WI38 (cell line): ENCODE data around the gene HDAC4.

ENCODE experiments used
- H3K4me3 ChIP-seq: 2 replicates; pipeline ENCODE4 v1.5.1; 2011; ENCODE audit warnings: low read depth, mild to moderate bottlenecking, control low read depth, low read length
- TF ChIP-seq, protein P1 (sequence below): IDR thresholded peaks from 2 replicates; pipeline ENCODE4 v1.5.1; 2012; ENCODE audit warnings: low read depth, mild to moderate bottlenecking, control low read depth, low read length

Gene HDAC4

DNA sequence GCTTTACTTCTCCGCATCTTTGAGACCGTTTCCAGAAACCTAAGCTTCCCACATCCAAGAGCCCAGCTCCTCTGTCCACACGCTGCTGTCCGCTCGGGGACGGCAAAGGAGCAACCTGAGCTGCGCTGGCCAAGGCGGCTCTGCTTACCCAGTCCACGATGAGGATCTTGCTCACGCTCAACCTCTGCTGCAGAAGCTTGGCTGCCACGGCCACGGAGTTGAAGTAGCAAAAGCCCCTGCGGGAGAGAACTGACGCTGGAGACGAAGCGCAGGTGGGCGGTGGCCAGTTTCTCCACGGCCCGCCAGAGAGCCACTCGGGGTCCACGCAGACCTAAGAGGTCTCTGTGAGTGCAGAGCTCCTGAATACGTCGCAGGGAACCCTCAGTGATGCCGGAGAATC is 316.8 kb downstream of the HDAC4 start:
- no peak overlapping the region for H3K4me3 ChIP-seq
- TF ChIP-seq, protein P1, sequence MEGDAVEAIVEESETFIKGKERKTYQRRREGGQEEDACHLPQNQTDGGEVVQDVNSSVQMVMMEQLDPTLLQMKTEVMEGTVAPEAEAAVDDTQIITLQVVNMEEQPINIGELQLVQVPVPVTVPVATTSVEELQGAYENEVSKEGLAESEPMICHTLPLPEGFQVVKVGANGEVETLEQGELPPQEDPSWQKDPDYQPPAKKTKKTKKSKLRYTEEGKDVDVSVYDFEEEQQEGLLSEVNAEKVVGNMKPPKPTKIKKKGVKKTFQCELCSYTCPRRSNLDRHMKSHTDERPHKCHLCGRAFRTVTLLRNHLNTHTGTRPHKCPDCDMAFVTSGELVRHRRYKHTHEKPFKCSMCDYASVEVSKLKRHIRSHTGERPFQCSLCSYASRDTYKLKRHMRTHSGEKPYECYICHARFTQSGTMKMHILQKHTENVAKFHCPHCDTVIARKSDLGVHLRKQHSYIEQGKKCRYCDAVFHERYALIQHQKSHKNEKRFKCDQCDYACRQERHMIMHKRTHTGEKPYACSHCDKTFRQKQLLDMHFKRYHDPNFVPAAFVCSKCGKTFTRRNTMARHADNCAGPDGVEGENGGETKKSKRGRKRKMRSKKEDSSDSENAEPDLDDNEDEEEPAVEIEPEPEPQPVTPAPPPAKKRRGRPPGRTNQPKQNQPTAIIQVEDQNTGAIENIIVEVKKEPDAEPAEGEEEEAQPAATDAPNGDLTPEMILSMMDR: no peak

DNA sequence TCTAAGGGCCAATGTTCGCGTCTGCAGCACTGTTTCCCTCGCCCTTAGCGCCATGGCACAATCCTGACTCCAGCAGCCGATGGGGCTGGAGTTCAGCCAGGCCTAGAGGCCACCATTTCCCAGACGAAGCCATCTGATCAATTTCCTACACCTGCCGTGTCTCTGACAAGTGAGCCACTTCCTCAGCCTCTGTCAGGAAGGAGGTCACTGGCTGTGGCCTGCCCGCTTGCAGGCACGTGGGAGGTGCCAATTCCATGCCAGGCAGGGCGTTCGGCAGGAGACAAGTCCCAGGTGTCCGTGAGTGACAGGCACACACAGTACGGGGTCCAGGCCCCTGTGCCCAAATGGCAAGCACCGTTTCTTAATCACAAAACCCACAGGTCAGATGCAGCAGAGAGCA is 318.4 kb downstream of the HDAC4 start:
- TF ChIP-seq, protein P1: no peak
- H3K4me3 ChIP-seq: no peak overlapping the region

DNA sequence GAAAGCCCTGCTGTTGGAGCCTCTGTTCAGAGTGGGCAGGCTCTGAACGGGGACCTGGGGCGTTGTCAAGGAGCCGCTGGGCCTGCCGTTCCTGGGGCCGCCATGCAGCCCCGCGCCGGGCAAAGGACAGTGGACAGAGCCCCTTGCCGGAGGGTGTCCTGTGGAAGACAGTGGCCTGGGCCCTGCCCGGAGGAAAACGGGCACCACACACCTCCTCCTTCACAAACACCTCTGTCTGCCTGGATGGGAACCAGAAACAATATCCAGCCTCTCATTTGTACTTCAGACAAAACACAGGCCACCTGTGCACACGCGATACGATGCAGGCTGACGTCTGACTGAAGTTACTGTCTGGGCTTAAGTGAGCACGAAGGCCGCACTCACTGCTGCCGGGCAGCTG is 319.2 kb downstream of the HDAC4 start:
- H3K4me3 ChIP-seq: no peak overlapping the region
- TF ChIP-seq, protein P1: no peak

DNA sequence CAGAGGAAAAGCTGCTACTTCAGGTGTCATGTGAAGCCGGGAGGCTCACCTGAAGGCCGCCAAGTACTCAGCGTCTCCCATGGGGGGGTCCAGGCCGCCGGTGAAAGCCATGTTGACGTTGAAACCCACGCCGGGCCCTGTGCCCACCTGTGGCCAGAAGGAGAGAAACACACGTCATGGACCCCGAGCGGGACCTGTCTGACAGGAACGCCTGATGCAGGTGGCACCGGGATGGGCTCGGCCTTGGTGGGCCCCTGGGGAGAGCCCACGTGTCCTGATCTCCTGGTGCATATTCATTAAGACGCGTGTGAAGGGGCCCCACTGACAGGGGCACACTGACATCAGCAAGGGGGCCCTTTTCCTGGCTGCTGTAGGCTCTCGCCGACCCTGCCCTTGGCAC is 319.8 kb downstream of the HDAC4 start:
- H3K4me3 ChIP-seq: no peak overlapping the region
- TF ChIP-seq, protein P1: no peak

DNA sequence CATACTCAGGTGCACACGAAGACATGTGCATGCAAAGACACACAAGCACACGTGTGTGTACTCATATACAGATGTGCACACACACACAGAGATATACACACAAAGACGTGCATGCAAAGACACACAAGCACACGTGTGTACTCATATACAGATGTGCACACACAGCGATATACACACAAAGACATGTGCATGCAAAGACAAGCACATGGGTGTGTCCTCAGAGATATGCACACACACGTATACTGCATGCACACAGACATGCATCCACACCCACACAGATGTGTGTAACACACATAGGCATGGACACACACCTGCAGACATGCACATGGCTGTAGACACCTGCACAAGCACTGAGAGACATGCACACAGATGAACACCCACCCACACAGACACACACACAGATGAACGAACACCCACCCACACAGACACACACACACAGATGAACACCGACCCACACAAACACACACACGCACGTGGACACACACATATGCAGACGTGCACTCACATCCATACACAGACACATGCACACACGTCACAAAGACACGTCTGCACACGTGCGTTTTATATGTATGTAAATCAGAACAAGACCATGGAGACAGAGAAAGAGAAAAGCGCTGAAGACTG is 321.0 kb downstream of the HDAC4 start:
- TF ChIP-seq, protein P1: no peak
- no peak overlapping the region for H3K4me3 ChIP-seq

DNA sequence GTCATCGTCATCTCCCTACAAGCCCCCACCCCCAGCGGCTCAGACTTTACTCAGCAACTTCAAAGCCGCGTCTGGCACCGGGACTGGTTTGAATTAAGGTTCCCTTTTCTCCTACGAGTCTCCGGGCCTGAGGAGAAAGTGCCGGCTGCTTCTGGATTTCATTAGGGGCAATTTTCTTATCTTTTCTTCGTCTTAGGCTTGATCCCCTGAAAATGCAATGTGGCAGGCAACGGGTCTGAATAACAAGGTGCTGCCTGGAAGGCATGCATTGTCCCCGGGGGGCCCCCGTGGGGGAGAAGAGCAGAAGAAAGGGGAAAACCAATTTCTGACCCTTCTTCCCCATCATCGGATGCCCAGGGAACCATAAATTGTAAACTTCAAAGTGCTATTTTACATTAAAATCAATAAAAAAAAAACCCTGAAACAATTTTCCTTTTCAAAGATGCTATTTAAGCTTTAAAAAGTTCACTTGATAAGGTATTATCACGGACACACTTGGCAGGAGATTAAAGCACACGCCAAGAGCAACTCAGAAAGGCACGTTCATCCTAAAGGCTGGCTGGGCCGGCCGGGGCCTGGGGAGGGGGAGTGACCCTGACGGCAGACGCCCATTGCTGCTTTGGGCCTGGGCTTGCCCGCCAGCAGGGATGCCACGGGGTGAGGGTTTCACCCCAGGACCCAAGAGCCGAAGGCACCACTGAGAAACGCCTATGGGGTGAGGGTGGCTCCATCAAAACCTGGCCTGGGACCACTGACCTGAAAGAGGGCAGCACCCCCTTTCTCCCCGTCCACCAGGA is 322.5 kb downstream of the HDAC4 start:
- TF ChIP-seq, protein P1: no peak
- no peak overlapping the region for H3K4me3 ChIP-seq

DNA sequence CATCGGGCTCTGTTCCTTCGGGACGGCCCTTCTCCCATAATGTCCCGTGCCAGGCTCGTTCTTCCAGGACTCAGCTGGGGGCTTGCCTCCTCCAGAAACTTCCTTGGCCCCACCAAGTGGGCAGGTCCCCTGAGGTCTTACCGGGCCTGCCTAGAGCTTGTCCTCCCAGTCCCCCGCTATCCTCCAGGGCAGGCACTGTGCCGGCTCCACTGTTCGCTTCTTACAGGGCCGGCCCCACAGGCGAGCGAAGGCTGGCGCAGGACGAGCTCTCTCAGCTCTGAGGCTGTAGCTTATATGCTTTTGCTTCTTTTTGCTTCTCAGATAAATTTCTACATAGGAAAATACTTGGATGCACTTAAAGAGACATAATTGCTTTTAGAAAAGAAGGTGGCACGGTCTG is 323.6 kb downstream of the HDAC4 start:
- TF ChIP-seq, protein P1: no peak
- no peak overlapping the region for H3K4me3 ChIP-seq
